Heart left ventricle (tissue), 16 donors: ENCODE results near the gene CORO6. TPM values are rescaled to one million over a fixed set of nuclear protein-coding genes. Genes with fewer than 3 reads are reported as not detected.
A peak's percentile ranks its signal among the peaks of the same experiment; 100 is the strongest.

Experiments
- ATAC-seq, 4 donors: fragments of 200-7000 bp; cut with Tn5 transposase; one replicate each; pipeline ENCODE4 v1.9.1; 2020 to 2022; ENCODE audit warnings: moderate library complexity in 4 of 4, mild to moderate bottlenecking in 3 of 4, moderate number of reproducible peaks in 1 of 4
- DNase-seq, 5 donors: peaks; one replicate each; pipeline ENCODE4 v3.0.0-alpha.2; 2020
- H3K27ac ChIP-seq, 12 donors: fragments of 200-600 bp; sonication (generic) in 4 of 12; one replicate each; pipeline versions ENCODE4 v1.5.0 to v1.8.0; 2016 to 2022; ENCODE audit warnings: mild to moderate bottlenecking in 2 of 12
- H3K27me3 ChIP-seq, 9 donors: fragments of 200-600 bp; sonication (generic) in 2 of 9; one replicate each; pipeline versions ENCODE4 v1.5.1 to v1.8.0; 2016 to 2022; ENCODE audit warnings: mild to moderate bottlenecking in 3 of 9
- H3K36me3 ChIP-seq, 9 donors: fragments of 200-600 bp; sonication (generic) in 2 of 9; one replicate each; pipeline versions ENCODE4 v1.5.0 to v1.8.0; 2018 to 2022; ENCODE audit warnings: mild to moderate bottlenecking in 2 of 9
- H3K4me1 ChIP-seq, 12 donors: fragments of 200-600 bp; sonication (generic) in 4 of 12; one replicate each; pipeline versions ENCODE4 v1.5.0 to v1.8.0; 2016 to 2022; ENCODE audit warnings: mild to moderate bottlenecking in 3 of 12
- H3K4me3 ChIP-seq, 12 donors: fragments of 200-600 bp; sonication (generic) in 4 of 12; one replicate each; pipeline versions ENCODE4 v1.5.0 to v1.8.0; 2017 to 2022; ENCODE audit warnings: mild to moderate bottlenecking in 9 of 12, moderate library complexity in 4 of 12
- H3K9me3 ChIP-seq, 12 donors: fragments of 200-600 bp; sonication (generic) in 4 of 12; one replicate each; pipeline versions ENCODE4 v1.5.0 to v1.8.0; 2016 to 2022; ENCODE audit warnings: mild to moderate bottlenecking in 1 of 12
- POLR2A ChIP-seq, 2 donors: fragments of 450-650 bp; IDR thresholded peaks; one replicate each; pipeline ENCODE4 v1.6.1; 2017; ENCODE audit warnings: antibody characterized with exemption in 2 of 2, mild to moderate bottlenecking in 2 of 2, moderate library complexity in 2 of 2
- WGBS, 4 donors: extraction: QIAGEN DNeasy Blood & Tissue Kit in 2 of 4; methylation state at CpG; one replicate each; pipeline versions ENCODE4 v1.1.5 to v1.1.7; 2013 to 2018; 5-methylcytosine and 5-hydroxymethylcytosine counted together
- intact Hi-C, 10 donors: fragments of 100-400 bp; cut with DNase I; formaldehyde crosslinking; loops; one replicate each; pipeline versions ENCODE4 v1.11.1 to v1.14.2; 2022
- polyA plus RNA-seq, 2 donors: library from polyadenylated mRNA; stranded (reverse); fragments of 200-250 nt; gene quantifications; one replicate each; pipeline ENCODE4 v1.2.3, GENCODE V29; 2013
- total RNA-seq, 9 donors: library from RNA; depleted of rRNA in 2 of 9; stranded (reverse); fragments of >200 nt in 2 of 9; fragmentation: NEBNext Ultra II Directional in 3 of 9; extraction: Animal tissue kit (Norgen Biotek cat#: 25700) in 3 of 9; gene quantifications; one replicate each; pipeline versions ENCODE4 v1.1.0 to v1.2.4, GENCODE V29; 2016 to 2023
- TF ChIP-seq, protein P1 (sequence below), 12 donors: fragments of 200-600 bp; sonication (generic) in 4 of 12; IDR thresholded peaks; one replicate each; pipeline versions ENCODE4 v1.5.0 to v1.8.0; 2018 to 2022; ENCODE audit warnings: antibody characterized with exemption in 12 of 12, mild to moderate bottlenecking in 5 of 12
- donor health status: ischemic (EF 13 %, LVEDD 7.1; RV severe dilation, severe dysfunction).
- donor health status: healthy with polysubstance abuse.
- donor health status: DM: no; HTN: yes; CAD: no.
- donor health status: DM: no; HTN: no; CAD: no.
- donor health status: ischemic (EF 25% LVEDD 6.9; RV normal size, moderate dysfunction).
- donor health status: ischemic (EF 25% LVEDD 5.7; RV mildly dilated, moderate dysfunction).
- donor health status: healthy.
- donor health status: DM: yes; HTN: yes; CAD: no.
- donor health status: ischemic (EF 35%, LVEDD 5.7; RV mildly dilated, moderate dysfunction).
- donor health status: nonischemic (EF 11% LVEDD 7.7; RV severe dilation, severe dysfunction).
- donor health status: DM: yes; HTN: yes; CAD: no.
- donor health status: PGD.
- donor health status: ischemic (EF 29% LVEDD 5.4; RV normal size, mild dysfunction).
- donor health status: nonischemic (EF 23%, LVEDD 6.1; RV moderate dilation, normal function).

Gene CORO6
- total and polyA plus RNA-seq, 11 donors = 50.7 to 115 (median 95.5) TPM

DNA sequence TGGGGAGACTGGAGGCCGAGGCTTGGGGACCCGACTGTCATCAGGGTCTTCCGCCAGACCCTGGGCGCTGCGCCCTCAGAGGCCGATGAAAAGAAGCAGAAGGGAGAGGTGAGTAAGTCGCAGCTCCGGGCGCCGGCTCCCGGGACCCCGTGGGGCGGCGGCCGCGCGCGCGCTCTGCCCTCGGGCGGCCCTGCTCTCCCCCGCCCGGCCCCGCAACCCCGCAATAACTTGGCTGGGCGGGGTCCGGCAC lies 55.5 kb downstream of the CORO6 start:
- Histone ChIP-seq H3K27ac (peak overlapping the region; percentile 59 to 93 (median 88)), H3K4me1 (peaks cover 4 to 62% (median 32%) of the 10 kb centered on the region in 12 donors), H3K36me3 (peaks cover 0 to 3% (median 0%) of the 10 kb centered on the region in 9 donors), H3K27me3 (no peaks in the 10 kb centered on the region), H3K9me3 (no peaks in the 10 kb centered on the region), H3K4me3 (peak overlapping the region; percentile 66 to 86 (median 81))
- intact Hi-C loops = loop anchor here in 2 of 10 donors (10.0 kb wide), 2 partner anchors 422 to 918 kb away; no protein-coding TSS in a partner anchor
- peak in 2 of 4 donors; percentile 3 to 5 for ATAC-seq
- WGBS, 4 donors = 1% methylated on average over 27 of the region's 27 CpGs; no CpG with 5 or more reads in 1 of the 4 donors
- TF ChIP-seq POLR2A (IDR thresholded peaks at IDR 0.05) = peak in 1 of 2 donors; percentile 1
- TF ChIP-seq, protein P1, sequence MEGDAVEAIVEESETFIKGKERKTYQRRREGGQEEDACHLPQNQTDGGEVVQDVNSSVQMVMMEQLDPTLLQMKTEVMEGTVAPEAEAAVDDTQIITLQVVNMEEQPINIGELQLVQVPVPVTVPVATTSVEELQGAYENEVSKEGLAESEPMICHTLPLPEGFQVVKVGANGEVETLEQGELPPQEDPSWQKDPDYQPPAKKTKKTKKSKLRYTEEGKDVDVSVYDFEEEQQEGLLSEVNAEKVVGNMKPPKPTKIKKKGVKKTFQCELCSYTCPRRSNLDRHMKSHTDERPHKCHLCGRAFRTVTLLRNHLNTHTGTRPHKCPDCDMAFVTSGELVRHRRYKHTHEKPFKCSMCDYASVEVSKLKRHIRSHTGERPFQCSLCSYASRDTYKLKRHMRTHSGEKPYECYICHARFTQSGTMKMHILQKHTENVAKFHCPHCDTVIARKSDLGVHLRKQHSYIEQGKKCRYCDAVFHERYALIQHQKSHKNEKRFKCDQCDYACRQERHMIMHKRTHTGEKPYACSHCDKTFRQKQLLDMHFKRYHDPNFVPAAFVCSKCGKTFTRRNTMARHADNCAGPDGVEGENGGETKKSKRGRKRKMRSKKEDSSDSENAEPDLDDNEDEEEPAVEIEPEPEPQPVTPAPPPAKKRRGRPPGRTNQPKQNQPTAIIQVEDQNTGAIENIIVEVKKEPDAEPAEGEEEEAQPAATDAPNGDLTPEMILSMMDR (IDR thresholded peaks at IDR 0.05) = no peak
- DNase-seq = peak in 1 of 5 donors; percentile 17

DNA sequence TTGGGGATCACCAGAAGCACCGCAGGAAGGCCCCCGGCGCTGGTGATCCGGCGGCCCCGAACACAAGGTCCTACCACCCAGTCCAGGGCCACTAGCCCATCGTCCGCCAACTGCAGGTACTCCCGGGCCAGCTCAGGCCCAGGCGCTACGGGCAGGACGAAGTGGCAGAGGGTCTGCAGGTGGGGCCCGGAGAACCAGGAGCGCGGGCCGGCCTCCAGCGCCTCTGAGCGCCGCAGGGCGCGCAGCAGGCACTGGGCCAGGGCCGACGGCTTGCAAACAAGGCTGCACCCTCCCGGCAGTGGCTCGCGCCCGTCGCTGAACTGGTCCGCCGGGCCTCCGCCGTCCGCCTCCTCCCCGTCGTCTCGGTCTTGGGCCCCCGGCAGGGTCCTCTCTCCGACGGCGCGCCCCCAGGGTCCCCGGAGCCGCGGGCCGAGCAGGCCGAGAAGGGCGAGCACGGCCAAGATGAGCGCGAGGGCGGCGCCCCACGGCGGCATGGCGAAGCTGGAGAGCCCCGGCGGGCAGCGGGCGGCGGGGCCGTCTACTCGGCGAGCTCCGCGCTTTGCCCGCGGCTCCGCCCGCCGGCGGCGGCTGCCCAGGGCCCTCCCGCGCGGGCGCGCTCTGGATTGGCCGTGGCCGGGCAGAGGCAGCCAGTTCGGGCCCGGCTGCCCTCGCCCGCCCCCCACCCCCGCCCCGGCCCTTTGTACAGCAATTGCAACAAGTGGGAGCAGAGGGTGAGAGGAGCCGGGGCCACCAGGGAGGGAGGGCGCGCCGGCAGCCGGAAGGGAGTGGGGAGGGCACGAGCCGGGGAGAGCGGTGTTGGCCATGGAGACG lies 56.0 kb downstream of the CORO6 start, which contains the start of gene ABHD15:
ABHD15 (minus strand) TSS at position 565 of the 831 bp plus-strand sequence; CDS start at position 494, 71 bp downstream.
- Histone ChIP-seq H3K4me3 (peak within 1 kb of the TSS; percentile 66 to 86 (median 81)), H3K9me3 (no peaks in the 10 kb centered on the region), H3K36me3 (peaks cover 0 to 3% (median 0%) of the 10 kb centered on the region in 9 donors), H3K27me3 (no peaks in the 10 kb centered on the region), H3K27ac (peak within 1 kb of the TSS; percentile 59 to 93 (median 88)), H3K4me1 (peaks cover 0 to 63% (median 30%) of the 10 kb centered on the region in 12 donors)
- intact Hi-C loops = loop anchor here in 2 of 10 donors (10.0 kb wide), 2 partner anchors 422 to 918 kb away; no protein-coding TSS in a partner anchor
- DNase-seq (peak; percentile 59 to 85 (median 67)), ATAC-seq (peak in 3 of 4 donors; percentile 8 to 58 (median 57))
- peak in 1 of 2 donors; percentile 57 for TF ChIP-seq POLR2A (IDR thresholded peaks at IDR 0.05)
- TF ChIP-seq, protein P1 (IDR thresholded peaks at IDR 0.05) = no peak
- WGBS, 4 donors = 1 to 3% (median 2%) methylated on average over 36 to 94 of the region's 94 CpGs

DNA sequence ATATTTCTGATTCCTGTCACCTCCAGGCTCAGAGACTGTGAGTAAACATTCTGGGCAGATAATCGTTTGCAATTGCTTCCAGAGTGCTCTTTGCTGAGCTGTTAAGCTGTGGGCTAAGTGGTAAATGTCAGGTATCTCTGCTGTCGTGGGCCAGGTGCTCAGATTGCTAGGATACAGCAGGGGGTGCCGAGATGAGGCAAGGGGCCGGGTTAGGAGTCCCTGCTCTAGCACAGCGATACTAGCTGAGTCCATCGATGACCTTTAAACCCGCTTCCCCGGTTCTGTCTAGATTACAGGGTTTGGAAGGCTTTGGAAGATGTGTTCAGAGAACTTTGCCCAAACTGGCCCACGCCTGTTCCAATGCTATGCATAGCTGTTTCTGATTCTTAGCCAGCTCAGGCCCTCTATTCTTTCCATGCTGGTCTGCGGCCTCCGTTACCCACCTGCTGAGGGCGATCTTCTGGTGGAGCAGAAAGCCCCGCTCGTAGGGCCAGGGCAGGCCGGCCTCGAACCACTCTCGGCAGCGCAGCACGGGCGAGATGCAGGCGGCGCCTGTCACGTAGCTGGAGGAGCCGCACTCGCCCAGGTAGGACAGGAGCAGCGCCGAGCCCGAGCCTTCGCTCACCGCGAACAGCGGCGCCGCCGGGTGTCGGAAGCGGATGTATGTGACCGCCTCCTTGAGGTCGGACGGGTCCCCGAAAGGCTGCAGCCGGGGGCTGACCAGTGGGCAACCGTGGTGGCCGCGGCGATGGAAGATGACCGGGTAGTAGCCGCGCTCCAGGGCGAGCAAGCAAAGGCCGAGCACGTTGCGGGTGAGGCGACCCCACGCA lies 56.9 kb downstream of the CORO6 start:
- peak in 2 of 5 donors; percentile 12 to 46 for DNase-seq
- intact Hi-C loops = loop anchor here in 2 of 10 donors (10.0 kb wide), 2 partner anchors 421 to 919 kb away; no protein-coding TSS in a partner anchor
- ATAC-seq = peak in 1 of 4 donors; percentile 0
- H3K36me3 ChIP-seq = peaks cover 0 to 3% (median 0%) of the 10 kb centered on the region in 9 donors
- peak overlapping the region in 8 of 12 donors; percentile 59 to 93 (median 91) for H3K27ac ChIP-seq
- no peaks in the 10 kb centered on the region for H3K27me3 ChIP-seq
- TF ChIP-seq POLR2A (IDR thresholded peaks at IDR 0.05) = no peak
- TF ChIP-seq, protein P1 (IDR thresholded peaks at IDR 0.05) = peak in 1 of 12 donors; percentile 15
- H3K4me3 ChIP-seq = peak overlapping the region; percentile 66 to 86 (median 81)
- H3K4me1 ChIP-seq = peaks cover 0 to 68% (median 25%) of the 10 kb centered on the region in 12 donors
- no peaks in the 10 kb centered on the region for H3K9me3 ChIP-seq
- WGBS, 4 donors = 18 to 36% (median 30%) methylated on average over 45 to 55 of the region's 55 CpGs

Other genes with a start within 250 kb of the CORO6 start
- gene TAOK1, start 232.5 kb downstream of the CORO6 start, total RNA-seq = 10 to 100 TPM; 41.7 to 81.2 (median 62.9) TPM
- gene TAOK1, start 232.5 kb downstream of the CORO6 start, polyA plus RNA-seq = 10 to 100 TPM in 1 of 2 donors, 1 to 10 TPM in 1; 9.2 to 17.4 TPM
- 10 to 100 TPM in 2 of 9 donors, 1 to 10 TPM in 7; 5.3 to 13.1 (median 9.0) TPM for gene ABHD15, start 55.9 kb downstream of the CORO6 start, total RNA-seq
- 1 to 10 TPM; 4.0 to 8.2 TPM for gene ABHD15, start 55.9 kb downstream of the CORO6 start, polyA plus RNA-seq
- 10 to 100 TPM; 23.8 to 65.5 (median 38.3) TPM for gene TP53I13, start 54.2 kb downstream of the CORO6 start, total RNA-seq
- gene TP53I13, start 54.2 kb downstream of the CORO6 start, polyA plus RNA-seq = 10 to 100 TPM; 65.1 to 93.0 TPM
- gene GIT1, start 33.3 kb downstream of the CORO6 start, total RNA-seq = 10 to 100 TPM; 23.1 to 52.9 (median 31.4) TPM
- 10 to 100 TPM; 23.0 to 37.8 TPM for gene GIT1, start 33.3 kb downstream of the CORO6 start, polyA plus RNA-seq
- gene ANKRD13B, start 29.8 kb downstream of the CORO6 start, total RNA-seq = 1 to 10 TPM; 4.4 to 9.9 (median 6.1) TPM
- gene ANKRD13B, start 29.8 kb downstream of the CORO6 start, polyA plus RNA-seq = 10 to 100 TPM in 1 of 2 donors, 1 to 10 TPM in 1; 4.1 to 12.7 TPM